Smooth muscle cell (in vitro differentiated cells): ENCODE measurements around the gene HMX3. TPM values are rescaled to one million over a fixed set of nuclear protein-coding genes. Genes with fewer than 3 reads are reported as not detected.
"Not testable (repeated sequence)": the region's sequence is repeated elsewhere in the genome, so short reads cannot be mapped to it uniquely, and the experiment has no call there.

Experiments used
- DNase-seq: peaks from one replicate; lab custom pipeline; 2025; ENCODE audit not compliant: unreplicated experiment; lab: John Stamatoyannopoulos, UW
- H2AFZ ChIP-seq: fragments of 200-600 bp; sonication (generic); 2 replicates; pipeline ENCODE4 v1.6.0; 2016; ENCODE audit warnings: antibody characterized with exemption, low read depth, mild to moderate bottlenecking
- H3F3A ChIP-seq: fragments of 200-600 bp; sonication (generic); 2 replicates; pipeline ENCODE4 v1.6.0; 2017; ENCODE audit warnings: antibody characterized with exemption, low read depth
- H3K27ac ChIP-seq: fragments of 200-600 bp; sonication (generic); 2 replicates; pipeline ENCODE4 v1.5.1; 2016; ENCODE audit warnings: low read depth, mild to moderate bottlenecking
- H3K27me3 ChIP-seq: fragments of 200-600 bp; sonication (generic); 2 replicates; pipeline ENCODE4 v1.6.1; 2016; ENCODE audit warnings: low read depth, mild to moderate bottlenecking
- H3K36me3 ChIP-seq: fragments of 200-600 bp; sonication (generic); 2 replicates; pipeline ENCODE4 v1.5.1; 2016; ENCODE audit warnings: low read depth
- H3K4me1 ChIP-seq: fragments of 200-600 bp; sonication (generic); 2 replicates; pipeline ENCODE4 v1.5.1; 2016; ENCODE audit warnings: low read depth
- H3K4me2 ChIP-seq: fragments of 200-600 bp; sonication (generic); 2 replicates; pipeline ENCODE4 v1.6.0; 2016; ENCODE audit warnings: mild to moderate bottlenecking
- H3K4me3 ChIP-seq: fragments of 200-600 bp; sonication (generic); 2 replicates; pipeline ENCODE4 v1.5.1; 2016; ENCODE audit warnings: mild to moderate bottlenecking
- H3K79me2 ChIP-seq: fragments of 200-600 bp; sonication (generic); 2 replicates; pipeline ENCODE4 v1.6.0; 2016; ENCODE audit warnings: low read depth, mild to moderate bottlenecking
- H3K9ac ChIP-seq: fragments of 200-600 bp; sonication (generic); 2 replicates; pipeline ENCODE4 v1.6.0; 2016; ENCODE audit warnings: low read depth
- H3K9me3 ChIP-seq: fragments of 200-600 bp; sonication (generic); replicated peaks from 2 replicates; pipeline ENCODE4 v1.5.1; 2016; ENCODE audit warnings: low read depth
- H4K20me1 ChIP-seq: fragments of 200-600 bp; sonication (generic); 2 replicates; pipeline ENCODE4 v1.6.0; 2016; ENCODE audit warnings: low read depth
- WGBS: methylation state at CpG from one replicate; pipeline ENCODE4 v1.1.7; 2016; ENCODE audit warnings: low lambda C conversion rate; 5-methylcytosine and 5-hydroxymethylcytosine counted together
- polyA plus RNA-seq: library from polyadenylated mRNA; unstranded; fragments of >200 nt; fragmentation: Nextera tagmentation; extraction: Ambion mirVana; gene quantifications from 2 replicates; pipeline ENCODE4 v1.2.1, GENCODE V29; 2016
- total RNA-seq: library from RNA; depleted of rRNA; stranded (reverse); fragments of >200 nt; gene quantifications from 2 replicates; pipeline ENCODE4 v1.2.3, GENCODE V29; 2014
- TF ChIP-seq, protein P1 (sequence below): fragments of 200-600 bp; sonication (generic); IDR thresholded peaks from 2 replicates; pipeline ENCODE4 v1.5.1; 2017; ENCODE audit warnings: borderline replicate concordance, mild to moderate bottlenecking, antibody characterized with exemption; ENCODE audit not compliant: insufficient read depth, poor library complexity, severe bottlenecking

The HMX3 gene
- total and polyA plus RNA-seq, 2 experiments from 2014 or later = not detected

DNA sequence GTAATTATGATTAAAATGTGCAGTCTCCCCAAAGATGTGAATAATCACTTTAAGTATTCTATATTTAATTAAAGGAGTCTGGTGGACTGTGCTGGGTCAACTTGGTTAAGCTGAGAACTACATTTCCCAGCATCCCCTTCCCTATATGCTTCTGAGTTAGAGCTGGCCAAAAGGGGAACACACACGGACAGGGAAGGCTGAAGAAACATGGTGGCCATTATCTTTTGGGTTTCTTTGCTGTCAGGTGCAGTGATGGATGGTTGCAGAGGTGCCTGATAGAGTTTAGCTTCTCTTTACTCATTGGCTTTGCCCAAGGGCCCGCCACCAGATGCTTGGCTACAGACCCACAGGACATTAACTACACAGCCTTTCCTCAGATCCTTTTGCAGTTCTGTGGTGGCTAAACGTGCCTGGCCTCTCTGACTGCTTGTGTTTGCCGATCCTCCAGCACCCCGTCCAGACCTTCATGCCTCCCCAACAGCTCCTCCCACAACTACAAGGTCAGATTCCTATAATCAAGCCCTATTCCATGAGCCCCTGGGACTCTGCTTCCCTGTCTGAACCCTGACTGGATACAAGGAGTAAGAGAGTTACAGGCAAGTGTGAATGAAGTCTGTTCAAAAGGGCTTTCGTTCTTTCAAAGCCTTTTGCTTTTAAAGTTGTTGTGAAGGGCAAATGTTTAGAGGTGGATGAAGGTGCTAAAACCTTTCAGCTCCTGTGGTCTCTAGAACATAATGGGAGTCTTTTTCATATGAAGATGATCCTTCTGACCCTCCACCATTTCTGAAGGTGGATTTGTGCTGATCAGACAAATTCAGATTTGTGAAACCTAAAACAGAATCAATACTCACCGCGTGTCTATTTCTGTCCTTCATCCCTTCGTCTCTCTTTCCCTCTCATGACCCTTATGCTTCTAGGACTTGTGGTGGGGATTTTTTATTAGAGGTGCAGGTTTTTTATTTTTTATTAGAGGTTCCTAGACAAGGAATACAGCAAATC, 39.9 kb downstream of the HMX3 start:
- Histone ChIP-seq H2AFZ (no peak overlapping the region), H3K4me2 (no peak overlapping the region), H3K27me3 (no peaks in the 10 kb centered on the region), H3K36me3 (no peaks in the 10 kb centered on the region), H3K27ac (no peak overlapping the region), H4K20me1 (no peaks in the 10 kb centered on the region), H3K9me3 (no peaks in the 10 kb centered on the region), H3K4me3 (no peak overlapping the region), H3K4me1 (no peaks in the 10 kb centered on the region), H3F3A (no peaks in the 10 kb centered on the region), H3K79me2 (no peaks in the 10 kb centered on the region), H3K9ac (no peak overlapping the region)
- TF ChIP-seq, protein P1, sequence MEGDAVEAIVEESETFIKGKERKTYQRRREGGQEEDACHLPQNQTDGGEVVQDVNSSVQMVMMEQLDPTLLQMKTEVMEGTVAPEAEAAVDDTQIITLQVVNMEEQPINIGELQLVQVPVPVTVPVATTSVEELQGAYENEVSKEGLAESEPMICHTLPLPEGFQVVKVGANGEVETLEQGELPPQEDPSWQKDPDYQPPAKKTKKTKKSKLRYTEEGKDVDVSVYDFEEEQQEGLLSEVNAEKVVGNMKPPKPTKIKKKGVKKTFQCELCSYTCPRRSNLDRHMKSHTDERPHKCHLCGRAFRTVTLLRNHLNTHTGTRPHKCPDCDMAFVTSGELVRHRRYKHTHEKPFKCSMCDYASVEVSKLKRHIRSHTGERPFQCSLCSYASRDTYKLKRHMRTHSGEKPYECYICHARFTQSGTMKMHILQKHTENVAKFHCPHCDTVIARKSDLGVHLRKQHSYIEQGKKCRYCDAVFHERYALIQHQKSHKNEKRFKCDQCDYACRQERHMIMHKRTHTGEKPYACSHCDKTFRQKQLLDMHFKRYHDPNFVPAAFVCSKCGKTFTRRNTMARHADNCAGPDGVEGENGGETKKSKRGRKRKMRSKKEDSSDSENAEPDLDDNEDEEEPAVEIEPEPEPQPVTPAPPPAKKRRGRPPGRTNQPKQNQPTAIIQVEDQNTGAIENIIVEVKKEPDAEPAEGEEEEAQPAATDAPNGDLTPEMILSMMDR = no peak
- 91% methylated on average over 9 of the region's 9 CpGs for WGBS
- DNase-seq = no peak

DNA sequence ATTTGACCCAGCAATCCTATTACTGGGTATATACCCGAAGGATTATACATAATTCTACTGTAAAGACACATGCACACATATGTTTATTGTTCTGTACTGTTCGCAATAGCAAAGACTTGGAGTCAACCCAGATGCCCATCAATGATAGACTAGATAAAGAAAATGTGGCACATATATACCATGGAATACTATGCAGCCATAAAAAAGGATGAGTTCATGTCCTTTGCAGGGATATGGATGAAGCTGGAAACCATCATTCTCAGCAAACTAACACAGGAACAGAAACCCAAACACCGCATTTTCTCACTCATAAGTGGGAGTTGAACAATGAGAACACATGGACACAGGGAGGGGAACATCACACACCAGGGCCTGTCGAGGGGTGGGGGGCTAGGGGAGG, 42.6 kb downstream of the HMX3 start:
- H3K4me2 ChIP-seq, H3K9ac ChIP-seq, H3K79me2 ChIP-seq, H3K27me3 ChIP-seq, H4K20me1 ChIP-seq, H2AFZ ChIP-seq, H3K27ac ChIP-seq, H3K36me3 ChIP-seq, H3K9me3 ChIP-seq, H3K4me3 ChIP-seq, H3F3A ChIP-seq, DNase-seq, H3K4me1 ChIP-seq: not testable (repeated sequence)
- WGBS = 94% methylated on average over 4 of the region's 4 CpGs

DNA sequence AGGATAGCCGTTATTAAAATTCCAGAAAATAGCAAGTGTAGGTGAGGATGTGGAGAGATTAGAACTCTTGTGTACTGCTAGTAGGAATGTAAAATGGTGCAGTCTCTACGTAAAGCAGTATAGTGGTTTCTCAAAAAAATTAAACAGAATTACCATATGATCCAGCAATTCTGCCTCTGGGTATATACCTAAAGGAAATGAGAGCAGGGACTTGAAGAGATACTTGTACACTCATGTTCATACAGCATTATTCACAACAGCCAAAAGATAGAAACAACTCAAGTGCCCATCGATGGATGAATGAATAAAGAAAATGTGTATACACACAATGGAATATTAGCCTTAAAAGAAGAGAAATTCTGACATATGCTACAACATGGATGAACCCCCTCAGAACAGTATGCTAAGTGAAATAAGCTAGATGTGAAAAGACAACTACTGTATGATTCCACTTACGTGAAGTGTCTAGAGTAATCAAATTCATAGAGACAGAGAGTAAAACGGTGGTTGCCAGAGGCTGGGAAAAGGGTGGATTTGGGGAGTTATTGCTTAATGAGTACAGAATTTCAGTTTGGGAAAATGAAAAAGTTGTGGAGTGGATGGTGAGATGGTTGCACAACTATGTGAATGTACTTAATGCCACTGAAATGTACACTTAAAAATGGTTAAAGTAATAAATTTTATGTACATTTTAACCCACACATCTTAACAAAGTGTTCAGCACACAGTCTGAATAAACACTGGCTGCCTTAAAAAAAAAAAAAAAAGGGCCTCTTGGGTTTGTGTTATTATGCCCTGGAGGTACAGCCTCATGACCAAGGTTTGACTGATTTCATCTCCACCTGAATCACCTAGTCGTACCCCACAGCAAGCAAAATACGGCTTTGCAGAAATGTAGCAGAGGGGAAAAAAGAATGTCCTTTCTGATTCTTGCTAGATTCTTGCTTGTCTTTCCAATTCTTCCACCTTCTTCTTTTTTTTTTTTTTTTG, 44.6 kb downstream of the HMX3 start:
- Histone ChIP-seq H3K27me3 (no peaks in the 10 kb centered on the region), H3K79me2 (no peaks in the 10 kb centered on the region), H3K27ac (no peak overlapping the region), H3K9me3 (peaks cover 5% of the 10 kb centered on the region), H3K4me1 (no peaks in the 10 kb centered on the region), H3K36me3 (no peaks in the 10 kb centered on the region), H3K4me2 (no peak overlapping the region), H3K9ac (no peak overlapping the region), H2AFZ (no peak overlapping the region), H3F3A (no peaks in the 10 kb centered on the region), H3K4me3 (no peak overlapping the region), H4K20me1 (no peaks in the 10 kb centered on the region)
- TF ChIP-seq, protein P1 = no peak
- 84% methylated on average over 7 of the region's 7 CpGs for WGBS
- DNase-seq = no peak

DNA sequence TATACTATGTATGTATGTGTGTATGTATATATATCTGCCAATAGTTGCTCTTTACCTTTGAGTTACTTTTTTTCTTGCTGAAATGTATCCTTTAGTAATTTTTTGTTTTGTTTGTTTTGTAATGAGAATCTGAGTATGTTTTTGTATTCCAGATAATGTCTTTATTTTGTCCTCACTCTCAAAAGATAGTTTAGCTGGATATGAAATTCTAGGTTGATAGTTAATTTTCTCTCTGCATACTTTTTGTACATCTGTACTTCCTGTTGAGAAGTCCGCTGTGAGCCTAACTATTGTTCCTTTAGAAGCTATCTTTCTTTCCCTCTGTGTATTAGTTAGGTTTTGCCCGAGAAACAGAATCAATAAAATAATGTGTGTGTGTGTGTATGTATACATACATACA, 48.0 kb downstream of the HMX3 start:
- no peaks in the 10 kb centered on the region for H4K20me1 ChIP-seq
- H3F3A ChIP-seq = no peaks in the 10 kb centered on the region
- no peak overlapping the region for H3K9ac ChIP-seq
- no peak overlapping the region for H3K4me2 ChIP-seq
- TF ChIP-seq, protein P1 = no peak
- no peak overlapping the region for H3K4me3 ChIP-seq
- WGBS = 95% methylated on average over 2 of the region's 2 CpGs
- DNase-seq = no peak
- H3K27me3 ChIP-seq = no peaks in the 10 kb centered on the region
- peaks cover 5% of the 10 kb centered on the region for H3K9me3 ChIP-seq
- H3K79me2 ChIP-seq = no peaks in the 10 kb centered on the region
- H3K4me1 ChIP-seq = no peaks in the 10 kb centered on the region
- H2AFZ ChIP-seq = no peak overlapping the region
- H3K36me3 ChIP-seq = no peaks in the 10 kb centered on the region
- H3K27ac ChIP-seq = no peak overlapping the region
